HG03066 (cell line): Measurements from ENCODE around the gene AATF.

Experiments used
- ATAC-seq: cut with Tn5 transposase; IDR thresholded peaks from one replicate; pipeline ENCODE4 v1.9.1; 2021; ENCODE audit warnings: low read depth; ENCODE audit not compliant: unreplicated experiment

Gene AATF

DNA sequence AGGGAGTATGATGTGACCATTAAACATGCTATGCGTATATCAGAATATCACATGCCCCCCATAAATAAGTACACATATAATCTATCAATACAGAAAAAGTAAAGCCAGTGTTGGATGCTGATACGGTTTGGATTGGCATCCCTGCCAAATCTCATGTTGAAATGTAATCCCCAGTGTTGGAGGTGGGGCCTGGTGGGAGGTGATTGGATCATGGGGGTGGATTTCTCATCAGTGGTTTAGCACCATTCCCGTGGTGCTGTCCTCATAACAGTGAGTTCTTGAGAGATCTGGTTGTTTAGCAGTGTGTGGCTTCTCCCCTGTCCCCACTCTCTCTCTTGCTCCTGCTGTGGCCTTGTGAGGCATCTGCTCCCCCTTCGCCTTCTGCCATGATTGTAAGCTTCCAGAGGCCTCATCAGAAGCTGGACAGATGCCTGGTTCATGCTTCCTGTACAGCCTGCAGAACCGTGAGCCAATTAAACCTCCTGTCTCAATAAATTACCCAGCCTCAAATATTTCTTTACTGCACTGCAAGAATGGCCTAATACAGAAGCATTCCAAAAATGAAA lies 88.9 kb downstream of the AATF start:
- no peak for ATAC-seq

GRCh38 chr17:37039269-37039668 lies 90.5 kb downstream of the AATF start:
- ATAC-seq, result no peak

GRCh38 chr17:37041932-37042331 lies 93.2 kb downstream of the AATF start:
- ATAC-seq, result no peak

DNA sequence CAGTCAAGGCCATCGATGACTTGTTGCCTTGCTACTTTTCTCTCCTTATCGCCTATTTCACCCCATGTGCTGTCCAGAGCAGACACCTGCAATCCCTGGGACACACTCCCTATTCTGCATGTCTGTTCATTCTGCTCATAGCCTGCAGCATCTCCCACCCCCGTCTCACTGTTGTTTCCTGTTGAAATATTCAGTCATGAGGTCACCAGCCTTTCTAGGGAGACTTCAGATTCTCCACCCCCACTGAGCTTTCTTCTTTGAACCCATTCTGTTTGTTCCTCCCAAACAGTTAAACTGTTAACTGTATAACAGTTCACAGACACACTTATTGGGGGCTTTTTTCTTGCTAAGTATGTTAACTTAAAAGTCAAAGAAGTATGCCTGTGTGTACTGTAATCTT lies 94.4 kb downstream of the AATF start:
- no peak for ATAC-seq

DNA sequence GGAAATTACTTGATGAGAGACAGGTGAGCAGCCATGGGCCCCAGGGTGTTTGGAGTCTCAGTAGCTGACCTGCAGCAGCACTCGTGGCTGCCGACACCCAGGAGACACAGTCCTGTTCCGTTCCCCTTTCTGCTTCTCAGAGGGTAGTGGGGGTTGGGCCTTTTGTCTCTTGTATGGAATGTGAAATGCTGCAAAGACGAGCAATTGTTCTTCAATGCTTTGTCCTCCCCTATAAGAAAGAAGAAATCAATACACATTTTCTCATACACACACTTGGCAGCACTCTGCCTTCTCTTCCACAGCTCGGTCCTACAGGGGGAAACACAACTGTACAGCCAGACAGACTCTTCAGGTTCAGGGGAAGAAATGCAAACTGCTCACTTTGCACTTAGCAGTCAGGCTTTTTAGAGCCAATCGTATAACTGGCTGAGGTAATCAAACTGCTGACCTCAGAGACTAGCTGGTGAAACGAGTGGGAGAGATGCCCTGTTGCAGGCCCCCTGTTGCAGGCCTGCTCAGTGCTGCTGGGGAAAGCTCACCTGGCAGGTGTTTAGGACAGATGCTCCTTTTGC lies 96.7 kb downstream of the AATF start:
- ATAC-seq, result no peak

DNA sequence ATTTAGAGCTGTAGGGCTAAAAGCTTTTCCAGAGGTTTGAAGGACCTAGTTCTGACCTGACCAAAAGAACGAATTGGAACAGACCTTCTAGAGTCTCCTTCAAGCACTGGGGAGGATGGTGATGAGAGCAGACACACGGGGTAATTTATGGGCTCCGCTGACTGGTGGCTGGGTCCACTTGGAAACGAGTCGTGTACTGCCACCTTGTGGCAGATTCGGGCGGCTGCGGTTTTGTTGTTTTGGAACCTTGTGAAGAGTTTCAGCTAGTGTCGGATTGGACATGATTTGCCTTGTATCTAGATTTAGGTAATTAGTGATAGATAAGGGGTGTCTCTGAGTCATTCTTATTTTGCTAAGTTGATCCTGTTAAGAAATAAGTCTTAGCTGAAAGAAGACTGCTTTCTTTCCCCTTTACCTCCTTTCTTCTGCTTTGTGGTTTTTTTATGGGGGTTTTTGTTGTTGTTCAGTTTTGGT lies 98.9 kb downstream of the AATF start:
- ATAC-seq, result no peak

DNA sequence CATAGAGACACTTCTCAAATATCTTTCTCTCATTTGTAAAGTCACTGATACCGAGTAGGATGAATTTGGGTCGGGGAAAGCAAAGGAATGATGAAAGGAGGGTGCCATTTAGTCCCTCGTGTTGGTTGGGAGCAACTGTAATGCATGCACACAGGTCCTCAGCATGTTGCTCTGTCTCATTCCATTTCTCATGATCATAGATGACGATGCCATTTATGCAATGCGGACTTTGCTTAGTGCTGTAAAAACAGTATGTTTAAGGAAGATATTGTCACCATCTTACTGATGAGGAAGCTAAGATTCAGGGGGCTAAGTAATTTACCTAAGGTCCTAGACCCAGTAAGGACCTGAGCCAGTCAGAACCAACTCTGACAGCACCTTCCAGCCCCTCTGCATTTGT lies 100.1 kb downstream of the AATF start:
- ATAC-seq, result no peak

GRCh38 chr17:37050920-37051319 lies 102.2 kb downstream of the AATF start:
- no peak for ATAC-seq

DNA sequence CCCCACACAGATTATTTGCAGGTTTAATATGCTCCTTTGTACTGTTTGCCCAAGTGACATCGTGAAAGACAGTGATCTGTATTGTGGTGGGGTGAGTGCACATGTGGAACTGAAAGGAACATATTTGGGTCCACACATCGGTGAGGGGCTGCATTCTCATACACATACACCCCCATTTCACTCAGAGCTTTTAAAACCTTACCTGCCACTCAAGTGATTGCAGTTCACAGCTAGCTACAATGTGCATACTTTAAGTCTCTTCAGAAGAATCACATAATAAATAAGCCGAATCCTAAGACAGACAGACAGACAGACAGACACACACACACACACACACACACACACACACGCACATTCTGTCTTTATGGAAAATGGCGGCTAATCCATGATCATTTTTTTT lies 102.6 kb downstream of the AATF start:
- ATAC-seq, result no peak

DNA sequence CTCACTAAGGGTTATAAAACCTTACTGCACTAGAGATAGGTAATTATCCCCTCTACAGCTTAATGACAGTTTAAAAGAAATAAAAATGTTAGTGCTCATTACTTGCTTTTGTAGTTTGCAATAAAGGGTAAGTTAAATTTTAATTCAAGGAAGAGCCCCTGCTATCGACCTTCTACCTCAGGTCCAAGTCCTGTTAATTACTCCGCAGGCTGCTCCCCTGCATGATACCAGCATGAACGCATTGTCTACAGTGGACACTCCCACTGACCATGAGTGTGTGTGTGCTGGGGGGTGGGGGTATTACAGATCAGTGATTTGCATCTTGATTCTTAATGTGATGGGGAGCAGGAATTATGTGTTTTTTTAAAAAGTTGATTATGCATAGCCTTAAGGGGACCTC lies 103.1 kb downstream of the AATF start:
- no peak for ATAC-seq

- ATAC-seq, result no peak
Observed at GRCh38 chr17:37052450-37052849, 103.7 kb downstream of the AATF start.

GRCh38 chr17:37054894-37055293 lies 106.1 kb downstream of the AATF start:
- no peak for ATAC-seq

DNA sequence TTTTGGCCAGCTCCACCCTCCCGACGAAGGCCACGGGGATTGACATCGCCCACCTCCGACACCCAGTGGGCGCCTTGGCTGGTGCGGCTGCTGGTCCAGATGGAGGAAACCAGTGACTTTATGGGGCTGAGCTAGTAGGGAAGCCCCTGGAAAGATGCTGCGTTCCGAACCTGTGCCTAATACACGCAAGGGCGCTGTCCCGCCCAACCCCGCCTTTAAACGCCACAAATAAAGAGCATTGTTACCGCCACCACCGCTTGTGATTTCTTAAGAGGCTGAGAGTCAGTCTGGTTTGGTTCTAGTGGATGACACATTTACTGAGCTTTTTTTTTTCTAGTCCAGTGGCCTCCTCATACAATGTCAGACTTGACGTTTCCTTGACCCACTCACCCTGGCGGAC lies 107.9 kb downstream of the AATF start:
- no peak for ATAC-seq

DNA sequence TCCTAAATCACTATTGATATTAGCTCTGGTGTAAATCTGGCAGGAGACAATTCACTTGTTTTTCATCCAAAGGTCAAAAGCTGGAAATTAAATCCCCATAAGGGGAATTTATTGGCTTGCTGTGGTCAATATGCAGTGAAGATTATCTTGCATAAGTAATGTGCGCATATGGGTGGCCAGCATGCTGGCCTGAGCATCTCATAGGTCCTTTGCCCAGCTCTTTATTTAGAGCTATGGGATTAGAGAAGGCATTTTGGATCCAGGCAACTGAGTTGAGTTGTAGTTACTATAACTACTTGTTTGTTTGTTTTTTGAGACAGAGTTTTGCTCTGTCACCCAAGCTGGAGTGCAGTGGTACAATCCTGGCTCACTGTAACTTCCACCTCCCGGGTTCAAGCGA lies 110.7 kb downstream of the AATF start:
- no peak for ATAC-seq

GRCh38 chr17:37060094-37060493 lies 111.3 kb downstream of the AATF start:
- ATAC-seq, result no peak

GRCh38 chr17:37060928-37061327 lies 112.2 kb downstream of the AATF start:
- ATAC-seq, result no peak

DNA sequence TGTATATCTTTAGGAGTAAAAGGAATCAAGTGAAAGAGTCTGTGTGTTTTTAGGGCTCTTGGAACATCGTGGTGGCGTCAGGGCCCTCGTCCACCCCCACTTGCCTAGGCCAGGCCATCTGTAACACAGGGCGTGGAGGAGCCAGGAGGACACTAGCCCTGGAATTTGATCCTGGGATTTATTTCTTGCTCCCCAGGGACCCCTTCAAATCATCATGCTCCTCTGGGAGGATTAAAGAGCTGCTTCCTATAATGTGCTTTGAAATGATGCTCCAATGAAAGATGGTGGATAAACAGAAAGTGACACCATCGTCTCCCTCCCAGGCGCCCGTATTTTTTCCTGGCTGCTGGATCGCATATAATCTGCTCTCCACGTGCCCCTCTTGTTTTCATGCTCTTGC lies 113.3 kb downstream of the AATF start:
- ATAC-seq, result no peak

GRCh38 chr17:37064206-37064605 lies 115.5 kb downstream of the AATF start:
- ATAC-seq, result no peak

DNA sequence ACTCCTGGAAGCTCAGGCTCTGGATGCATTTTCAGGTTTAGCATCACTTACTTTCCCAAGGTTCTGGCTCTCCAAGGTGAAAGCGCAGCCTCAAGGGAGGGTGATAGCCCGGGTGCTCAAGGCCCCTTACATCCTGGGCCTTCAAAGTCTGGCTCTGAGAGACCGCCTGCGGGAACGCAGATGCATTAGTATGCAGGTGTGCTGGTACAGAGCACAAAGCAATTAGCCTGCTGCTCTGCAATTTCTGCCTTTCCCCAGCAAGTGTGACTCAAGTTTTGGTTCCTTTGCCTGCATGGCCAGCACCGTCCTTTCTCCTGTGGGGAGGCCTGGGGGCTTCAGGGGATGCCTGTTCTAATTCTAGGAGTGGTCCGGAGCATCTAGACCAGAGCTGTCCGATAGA lies 116.2 kb downstream of the AATF start:
- ATAC-seq, result no peak

DNA sequence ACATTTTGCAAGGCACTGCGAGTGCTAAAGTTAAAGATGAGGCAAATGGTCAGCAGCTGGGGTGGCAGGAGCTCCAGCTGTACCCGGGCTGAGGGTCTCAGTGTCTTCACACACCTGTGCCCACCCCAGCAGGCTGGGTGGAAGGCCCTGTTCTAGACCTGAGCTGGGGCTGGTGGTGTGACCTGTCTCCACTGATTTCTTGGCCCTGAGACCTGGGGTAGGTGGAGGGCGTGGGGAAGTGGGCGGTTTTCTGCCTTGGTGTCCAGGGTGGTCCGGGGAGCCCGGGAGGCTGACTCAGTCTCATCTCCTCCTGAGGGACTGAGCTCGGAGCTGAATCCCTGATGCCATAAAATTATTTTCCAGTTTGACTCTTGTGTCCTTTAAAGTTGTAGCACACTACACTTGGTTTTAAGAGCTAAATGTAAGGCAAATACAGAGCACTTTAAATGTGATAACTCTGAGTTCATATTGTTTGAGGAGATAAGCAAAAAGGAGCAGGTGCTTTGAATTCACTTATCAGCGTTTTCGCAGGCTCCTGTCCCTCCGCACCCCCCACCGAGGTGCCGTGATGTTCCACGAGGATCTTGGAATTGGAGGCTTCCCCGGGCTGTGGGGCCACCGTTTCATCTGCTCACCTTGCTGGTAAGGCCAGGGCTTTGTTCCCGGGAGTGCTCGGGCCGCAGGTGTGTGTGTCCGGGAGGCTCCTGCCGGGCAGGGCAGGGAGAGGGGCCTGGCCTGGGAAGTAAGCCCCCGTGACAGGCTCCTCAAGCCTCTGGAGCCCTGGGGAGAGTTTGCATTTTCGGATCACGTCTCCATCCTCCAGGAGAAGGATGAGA lies 117.0 kb downstream of the AATF start:
- no peak for ATAC-seq

- no peak for ATAC-seq
Observed at GRCh38 chr17:37066322-37067255, 117.8 kb downstream of the AATF start.
